Smooth muscle cell of the coronary artery (primary cell): Measurements from ENCODE around the gene SMIM17. TPM values are rescaled to one million over a fixed set of nuclear protein-coding genes. Genes with fewer than 3 reads are reported as not detected.

Source experiments
- total RNA-seq: library from RNA; depleted of rRNA; stranded (reverse); fragments of >200 nt; gene quantifications from 2 replicates; pipeline ENCODE4 v1.2.3, GENCODE V29; 2014; ENCODE audit warnings: low replicate concordance

Gene SMIM17
- total RNA-seq: 0.38 TPM in 1 of 2 replicates, not detected in the other

DNA sequence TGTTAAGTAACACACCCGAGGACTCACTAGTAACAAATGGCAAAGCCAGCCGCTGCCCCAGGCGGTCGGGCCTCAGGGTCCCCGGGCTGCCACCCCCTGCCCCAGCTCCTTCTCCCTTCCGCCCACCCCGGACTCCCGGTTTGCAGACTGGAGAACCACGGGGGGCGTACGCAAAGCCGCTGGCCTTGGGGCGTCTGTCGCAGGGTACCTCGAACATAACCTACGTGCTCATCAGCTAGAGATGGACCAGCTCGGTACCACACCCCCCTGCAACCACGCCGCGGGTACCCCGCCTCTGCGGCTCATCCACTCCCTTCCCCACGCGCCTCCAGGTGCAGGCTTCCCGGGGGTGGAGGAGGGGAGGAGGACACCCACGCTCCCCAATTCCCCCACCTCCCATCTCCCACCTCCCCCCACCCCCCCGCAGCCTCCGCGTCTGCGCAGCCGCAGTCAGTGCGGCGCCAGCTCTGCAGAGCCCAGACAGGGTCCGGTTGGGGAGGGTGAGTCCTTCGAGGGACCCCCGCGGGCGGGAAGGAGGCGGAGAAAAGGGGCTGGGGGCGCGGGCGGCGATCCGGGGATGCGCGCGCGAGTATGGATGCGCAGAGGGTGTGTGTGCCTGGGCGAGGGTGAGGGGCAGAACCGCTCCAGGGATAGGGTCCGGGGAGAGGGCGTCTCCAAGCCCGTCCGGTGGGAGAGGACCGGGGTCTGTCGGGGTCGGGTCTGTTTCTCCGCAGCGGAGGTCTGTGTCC, at the start of gene SMIM17:
SMIM17 (plus strand) TSS at position 449 of the 749 bp plus-strand sequence. CDS start 2,509 bp downstream, outside the sequence.

DNA sequence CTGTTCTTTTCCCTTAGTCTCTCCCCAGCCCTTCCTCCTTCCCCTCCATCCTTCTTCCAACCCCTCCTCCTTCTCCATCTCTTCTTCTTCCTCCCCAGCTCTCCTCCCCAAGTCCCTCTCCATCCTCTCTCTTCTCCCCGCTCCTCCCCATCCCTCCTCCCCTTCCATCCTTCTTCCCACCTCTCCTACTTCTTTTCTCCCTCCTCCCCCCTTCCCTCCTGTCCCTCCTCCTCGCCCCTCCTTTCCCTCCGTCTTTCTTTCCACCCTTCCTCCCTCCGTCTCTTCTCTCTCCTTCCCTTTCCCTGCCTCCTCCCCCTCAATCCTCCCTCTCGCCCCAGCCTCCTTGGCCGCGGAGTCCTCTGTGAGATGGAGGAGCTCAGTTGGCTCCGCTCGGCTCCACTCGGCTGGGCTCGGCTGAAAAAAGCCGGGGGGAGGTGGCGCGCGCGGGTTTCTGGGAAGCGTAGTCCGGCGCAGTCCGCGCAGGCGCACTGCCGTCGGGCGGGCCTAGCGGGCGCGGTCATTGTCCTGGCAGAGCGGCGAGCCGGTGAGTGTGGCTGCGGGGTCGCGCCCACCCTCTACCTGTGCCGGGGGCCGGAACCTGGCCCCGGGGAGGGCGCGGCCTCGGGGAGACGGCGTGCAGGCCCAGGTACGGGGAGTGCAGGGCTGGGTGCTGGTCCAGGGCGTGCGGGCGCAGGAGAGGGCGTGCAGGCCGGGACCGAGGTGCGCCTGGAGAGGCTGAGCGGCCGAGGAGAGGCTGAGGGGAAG, 48.0 kb upstream of the SMIM17 start, which contains the start of gene ZNF71:
ZNF71 (plus strand) TSS at position 520 of the 765 bp plus-strand sequence. CDS start 6,257 bp downstream, outside the sequence.

GRCh38 chr19:56671613-56671994, 28.6 kb downstream of the SMIM17 start, which contains the start of gene ZNF835:
Gene ZNF835 (minus strand): TSS chr19:56671757. CDS start chr19:56665198, 6,559 bp downstream.

Other genes with a start within 250 kb of the SMIM17 start
- gene ZNF582, start 249.6 kb upstream of the SMIM17 start, total RNA-seq: 2.9 and 3.9 TPM in 2 replicates
- 6.3 and 12.6 TPM in 2 replicates for gene ZNF583, start 238.8 kb upstream of the SMIM17 start, total RNA-seq
- 4.3 and 4.4 TPM in 2 replicates for gene ZNF667, start 165.8 kb upstream of the SMIM17 start, total RNA-seq
- 2.9 and 5.7 TPM in 2 replicates for gene ZNF471, start 135.3 kb upstream of the SMIM17 start, total RNA-seq
- gene ZFP28, start 104.2 kb upstream of the SMIM17 start, total RNA-seq: 2.7 and 7.8 TPM in 2 replicates
- 4.7 and 7.8 TPM in 2 replicates for gene ZNF470, start 75.7 kb upstream of the SMIM17 start, total RNA-seq
- gene ZNF71, start 47.9 kb upstream of the SMIM17 start, total RNA-seq: 6.8 and 8.3 TPM in 2 replicates
- gene ZNF835, start 28.6 kb downstream of the SMIM17 start, total RNA-seq: 0.08 and 3.4 TPM in 2 replicates
- gene PEG3, start 197.6 kb downstream of the SMIM17 start, total RNA-seq: 0.60 and 1.8 TPM in 2 replicates
- gene ZIM2, start 197.6 kb downstream of the SMIM17 start, total RNA-seq: not detected in 2 replicates